ENCODE results near the gene CARD16.

Gene CARD16

GRCh38 chr11:104992781-104993180, 52.4 kb downstream of the CARD16 start:
- DNase-seq (ENCODE audit: low spot score), result no peak

GRCh38 chr11:104991994-104992393, 53.1 kb downstream of the CARD16 start:
- DNase-seq (ENCODE audit: low spot score), result no peak

Measured in Ammon's horn (tissue), 1 donor.